Neural progenitor cell (in vitro differentiated cells): ENCODE measurements around the gene PRR33. TPM values are rescaled to one million over a fixed set of nuclear protein-coding genes. Genes with fewer than 3 reads are reported as not detected.
"Not testable (repeated sequence)": the region's sequence is repeated elsewhere in the genome, so short reads cannot be mapped to it uniquely, and the experiment has no call there.

ENCODE experiments used
- DNase-seq: peaks from one replicate; pipeline ENCODE4 v3.0.0-alpha.2; 2016; ENCODE audit warnings: low spot score
- H2AFZ ChIP-seq: fragments of 200-600 bp; sonication (generic); replicated peaks from 2 replicates; pipeline ENCODE4 v1.6.1; 2016; ENCODE audit warnings: antibody characterized with exemption
- H3F3A ChIP-seq: fragments of 200-600 bp; sonication (generic); 2 replicates; pipeline ENCODE4 v1.6.1; 2016; ENCODE audit warnings: antibody characterized with exemption, low read depth
- H3K27ac ChIP-seq: fragments of 200-600 bp; sonication (generic); 2 replicates; pipeline ENCODE4 v1.5.1; 2016; ENCODE audit warnings: mild to moderate bottlenecking
- H3K27me3 ChIP-seq: fragments of 200-600 bp; sonication (generic); 2 replicates; pipeline ENCODE4 v1.6.1; 2016; ENCODE audit warnings: mild to moderate bottlenecking, moderate library complexity
- H3K36me3 ChIP-seq: fragments of 200-600 bp; sonication (generic); 2 replicates; pipeline ENCODE4 v1.5.1; 2016
- H3K4me1 ChIP-seq: fragments of 200-600 bp; sonication (generic); 2 replicates; pipeline ENCODE4 v1.6.1; 2016; ENCODE audit warnings: mixed run types
- H3K4me2 ChIP-seq: fragments of 200-600 bp; sonication (generic); 2 replicates; pipeline ENCODE4 v1.6.1; 2016
- H3K4me3 ChIP-seq: fragments of 200-600 bp; sonication (generic); 2 replicates; pipeline ENCODE4 v1.5.1; 2016
- H3K79me2 ChIP-seq: fragments of 200-600 bp; sonication (generic); 2 replicates; pipeline ENCODE4 v1.6.1; 2016; ENCODE audit warnings: low read depth
- H3K9ac ChIP-seq: fragments of 200-600 bp; sonication (generic); 2 replicates; pipeline ENCODE4 v1.6.1; 2016
- H3K9me3 ChIP-seq: fragments of 200-600 bp; sonication (generic); 2 replicates; pipeline ENCODE4 v1.5.1; 2016; ENCODE audit warnings: low read depth
- H4K20me1 ChIP-seq: fragments of 200-600 bp; sonication (generic); 2 replicates; pipeline ENCODE4 v1.6.1; 2016; ENCODE audit warnings: low read depth
- H3K27ac Mint-ChIP-seq: 3 replicates; pipeline ENCODE4 v1.8.0; 2021; ENCODE audit warnings: mixed read lengths
- H3K27me3 Mint-ChIP-seq: 2 replicates; pipeline ENCODE4 v1.8.0; 2022; ENCODE audit warnings: low read depth, mild to moderate bottlenecking, inconsistent platforms, moderate library complexity, mixed read lengths; ENCODE audit not compliant: insufficient read depth
- H3K36me3 Mint-ChIP-seq: 3 replicates; pipeline ENCODE4 v1.8.0; 2021; ENCODE audit warnings: mixed read lengths
- H3K4me1 Mint-ChIP-seq: 3 replicates; pipeline ENCODE4 v1.8.0; 2021; ENCODE audit warnings: mixed read lengths
- H3K4me3 Mint-ChIP-seq: 3 replicates; pipeline ENCODE4 v1.8.0; 2021; ENCODE audit warnings: mild to moderate bottlenecking, moderate library complexity, mixed read lengths
- H3K9me3 Mint-ChIP-seq: 3 replicates; pipeline ENCODE4 v1.8.0; 2020; ENCODE audit warnings: mixed read lengths
- EZH2 ChIP-seq: fragments of 200-600 bp; sonication (generic); IDR thresholded peaks from 2 replicates; pipeline ENCODE4 v1.6.1; 2017; ENCODE audit warnings: antibody characterized with exemption, mild to moderate bottlenecking, moderate library complexity
- EZH2phosphoT487 ChIP-seq: fragments of 200-600 bp; sonication (generic); IDR thresholded peaks from 2 replicates; pipeline ENCODE4 v1.6.1; 2017; ENCODE audit warnings: antibody characterized with exemption
- total RNA-seq: library from RNA; depleted of rRNA; stranded (reverse); fragments of >200 nt; gene quantifications from 2 replicates; pipeline ENCODE4 v1.2.3, GENCODE V29; 2015; ENCODE audit warnings: low replicate concordance
- TF ChIP-seq, protein P1 (sequence below): fragments of 200-600 bp; sonication (generic); IDR thresholded peaks from 2 replicates; pipeline ENCODE4 v1.5.1; 2017; ENCODE audit warnings: antibody characterized with exemption, mild to moderate bottlenecking

The PRR33 gene
- total RNA-seq, 1 donor from 2014 or later = not detected

DNA sequence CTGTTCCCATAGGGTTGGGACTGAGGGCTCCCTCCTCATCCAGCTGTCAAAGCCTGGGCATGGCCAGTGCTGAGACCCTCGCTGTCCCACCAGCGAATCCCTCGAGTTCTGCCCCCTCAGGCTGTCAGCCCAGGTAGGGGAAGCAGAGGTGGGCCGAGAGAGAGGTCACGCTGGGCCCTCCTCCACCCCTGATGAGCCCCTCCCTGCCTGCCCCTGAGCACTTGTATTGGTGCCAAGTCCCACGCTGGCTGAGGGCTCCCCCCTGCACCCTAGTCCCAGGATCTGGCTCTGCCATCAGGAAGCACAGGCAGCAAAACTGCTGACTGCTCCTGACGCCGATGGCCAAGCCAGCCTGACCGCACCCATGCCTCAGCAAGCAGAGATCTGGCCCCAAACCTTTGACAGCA is 3.3 kb downstream of the PRR33 start:
- Mint-ChIP-seq H3K4me3 (no peak overlapping the region), H3K4me1 (no peaks in the 10 kb centered on the region), H3K9me3 (no peaks in the 10 kb centered on the region), H3K27me3 (peaks cover 5% of the 10 kb centered on the region), H3K27ac (peak overlapping the region; percentile 51), H3K36me3 (no peaks in the 10 kb centered on the region)
- no peak overlapping the region for H3K27ac ChIP-seq
- TF ChIP-seq EZH2phosphoT487 = no peak
- no peak for TF ChIP-seq EZH2
- TF ChIP-seq, protein P1, sequence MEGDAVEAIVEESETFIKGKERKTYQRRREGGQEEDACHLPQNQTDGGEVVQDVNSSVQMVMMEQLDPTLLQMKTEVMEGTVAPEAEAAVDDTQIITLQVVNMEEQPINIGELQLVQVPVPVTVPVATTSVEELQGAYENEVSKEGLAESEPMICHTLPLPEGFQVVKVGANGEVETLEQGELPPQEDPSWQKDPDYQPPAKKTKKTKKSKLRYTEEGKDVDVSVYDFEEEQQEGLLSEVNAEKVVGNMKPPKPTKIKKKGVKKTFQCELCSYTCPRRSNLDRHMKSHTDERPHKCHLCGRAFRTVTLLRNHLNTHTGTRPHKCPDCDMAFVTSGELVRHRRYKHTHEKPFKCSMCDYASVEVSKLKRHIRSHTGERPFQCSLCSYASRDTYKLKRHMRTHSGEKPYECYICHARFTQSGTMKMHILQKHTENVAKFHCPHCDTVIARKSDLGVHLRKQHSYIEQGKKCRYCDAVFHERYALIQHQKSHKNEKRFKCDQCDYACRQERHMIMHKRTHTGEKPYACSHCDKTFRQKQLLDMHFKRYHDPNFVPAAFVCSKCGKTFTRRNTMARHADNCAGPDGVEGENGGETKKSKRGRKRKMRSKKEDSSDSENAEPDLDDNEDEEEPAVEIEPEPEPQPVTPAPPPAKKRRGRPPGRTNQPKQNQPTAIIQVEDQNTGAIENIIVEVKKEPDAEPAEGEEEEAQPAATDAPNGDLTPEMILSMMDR = no peak
- no peaks in the 10 kb centered on the region for H3K79me2 ChIP-seq
- H3K4me1 ChIP-seq = no peaks in the 10 kb centered on the region
- H2AFZ ChIP-seq = no peak overlapping the region
- no peak overlapping the region for H3K4me2 ChIP-seq
- no peak overlapping the region for H3K9ac ChIP-seq
- H3F3A ChIP-seq = no peaks in the 10 kb centered on the region
- H3K36me3 ChIP-seq = no peaks in the 10 kb centered on the region
- no peaks in the 10 kb centered on the region for H3K9me3 ChIP-seq
- no peak overlapping the region for H3K4me3 ChIP-seq
- DNase-seq = no peak
- H4K20me1 ChIP-seq = no peaks in the 10 kb centered on the region
- H3K27me3 ChIP-seq = peaks cover 7% of the 10 kb centered on the region

DNA sequence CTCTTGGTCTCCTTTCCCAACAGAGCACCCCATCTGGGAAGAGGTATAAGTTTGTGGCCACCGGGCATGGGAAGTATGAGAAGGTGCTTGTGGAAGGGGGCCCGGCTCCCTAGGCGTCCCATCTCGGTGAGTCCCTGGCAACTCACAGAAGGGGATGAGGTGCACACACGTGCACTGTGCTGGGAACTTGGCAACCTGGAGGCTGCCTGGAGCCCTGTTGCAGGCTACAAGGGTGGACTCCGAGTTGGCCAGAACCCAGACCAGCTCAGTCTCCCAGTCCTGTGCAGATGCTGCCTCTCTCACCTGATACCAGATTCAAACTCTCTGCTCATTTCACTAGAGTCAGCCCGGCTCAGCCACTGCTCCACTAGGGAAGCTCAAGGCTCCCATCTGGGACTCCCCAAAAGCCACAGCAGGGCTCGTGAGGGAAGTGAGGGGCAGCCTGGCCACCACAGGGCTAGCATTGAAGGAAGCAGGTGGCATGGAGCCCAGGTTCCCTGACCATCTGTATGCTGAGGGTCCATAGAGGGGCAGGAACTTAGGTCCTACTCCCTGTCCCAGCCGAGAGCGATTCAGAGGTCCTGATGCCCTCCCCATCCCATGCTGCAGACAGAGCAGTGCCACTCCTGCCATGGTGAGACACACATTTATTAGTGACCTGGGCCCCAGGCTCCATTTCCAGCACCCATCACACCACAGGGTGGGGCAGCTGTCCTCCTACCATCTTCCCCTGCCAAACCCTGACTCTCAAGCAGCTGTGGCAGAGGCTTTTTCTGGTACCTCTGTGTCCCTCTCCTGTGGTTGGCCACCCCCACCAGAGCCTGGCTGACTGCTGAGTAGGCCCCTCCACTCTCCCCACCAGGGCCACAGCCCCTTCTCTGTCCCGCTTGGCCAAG is 4.0 kb downstream of the PRR33 start:
- Histone ChIP-seq H3K79me2 (no peaks in the 10 kb centered on the region), H3K9ac (no peak overlapping the region), H3K4me2 (no peak overlapping the region), H2AFZ (no peak overlapping the region), H3K27me3 (peaks cover 7% of the 10 kb centered on the region), H3K4me1 (peaks cover 4% of the 10 kb centered on the region), H4K20me1 (no peaks in the 10 kb centered on the region), H3K27ac (no peak overlapping the region), H3K9me3 (no peaks in the 10 kb centered on the region), H3K4me3 (no peak overlapping the region), H3F3A (no peaks in the 10 kb centered on the region), H3K36me3 (no peaks in the 10 kb centered on the region)
- no peak for DNase-seq
- TF ChIP-seq, protein P1 = no peak
- TF ChIP-seq EZH2phosphoT487 (no peak), EZH2 (no peak)
- Mint-ChIP-seq H3K27me3 (peaks cover 4% of the 10 kb centered on the region), H3K9me3 (no peaks in the 10 kb centered on the region), H3K4me3 (no peak overlapping the region), H3K27ac (no peak overlapping the region), H3K4me1 (no peaks in the 10 kb centered on the region), H3K36me3 (no peaks in the 10 kb centered on the region)

DNA sequence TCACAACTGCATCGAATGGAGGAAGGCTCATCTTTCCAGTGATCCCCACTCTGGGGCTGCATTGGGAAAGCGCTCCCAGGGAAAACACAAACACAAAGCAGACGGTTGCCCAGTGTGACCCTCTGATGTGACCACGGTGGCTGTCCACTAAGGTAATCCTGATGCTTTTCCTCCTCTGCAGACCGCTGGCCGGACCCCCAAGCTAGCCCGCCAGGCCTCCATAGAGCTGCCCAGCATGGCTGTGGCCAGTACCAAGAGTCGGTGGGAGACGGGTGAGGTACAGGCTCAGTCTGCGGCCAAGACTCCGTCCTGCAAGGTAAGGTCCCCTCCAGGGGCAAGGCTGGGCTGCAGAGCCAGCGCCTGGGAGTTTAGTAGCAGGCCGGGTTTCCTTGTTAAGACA is 5.1 kb downstream of the PRR33 start:
- H3F3A ChIP-seq, H3K27me3 Mint-ChIP-seq, H3K9me3 ChIP-seq, H4K20me1 ChIP-seq, H3K9ac ChIP-seq, H3K36me3 Mint-ChIP-seq, H2AFZ ChIP-seq, H3K4me1 ChIP-seq, H3K4me3 ChIP-seq, H3K36me3 ChIP-seq, H3K79me2 ChIP-seq, DNase-seq, H3K4me2 ChIP-seq, H3K4me3 Mint-ChIP-seq, H3K27ac Mint-ChIP-seq, H3K4me1 Mint-ChIP-seq, H3K27ac ChIP-seq, H3K9me3 Mint-ChIP-seq, H3K27me3 ChIP-seq: not testable (repeated sequence)

DNA sequence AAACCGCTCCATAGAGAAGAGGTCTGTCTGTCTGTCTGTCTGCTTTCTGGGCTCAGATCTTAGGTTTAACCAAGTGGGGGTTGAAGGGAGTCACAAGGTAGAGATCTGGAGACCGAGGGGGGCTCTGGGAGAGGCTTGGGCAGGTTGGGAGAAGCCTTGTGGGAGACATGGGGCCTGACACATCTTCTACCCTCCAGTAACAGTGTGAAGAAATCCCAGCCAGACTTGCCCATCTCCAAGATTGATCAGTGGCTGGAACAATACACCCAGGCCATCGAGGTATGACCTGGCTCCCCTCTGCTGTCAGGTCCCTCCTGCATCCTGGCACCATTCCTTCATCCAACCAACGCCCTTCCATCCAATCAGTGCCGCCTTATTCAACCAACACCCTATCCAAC is 7.4 kb downstream of the PRR33 start:
- Mint-ChIP-seq H3K4me1 (peaks cover 5% of the 10 kb centered on the region), H3K9me3 (no peaks in the 10 kb centered on the region), H3K4me3 (no peak overlapping the region), H3K27ac (no peak overlapping the region), H3K36me3 (no peaks in the 10 kb centered on the region), H3K27me3 (peaks cover 4% of the 10 kb centered on the region)
- Histone ChIP-seq H3K9ac (no peak overlapping the region), H3K36me3 (no peaks in the 10 kb centered on the region), H3K79me2 (no peaks in the 10 kb centered on the region), H3K9me3 (no peaks in the 10 kb centered on the region), H3K4me2 (no peak overlapping the region), H4K20me1 (no peaks in the 10 kb centered on the region), H3K4me1 (peaks cover 6% of the 10 kb centered on the region), H3F3A (no peaks in the 10 kb centered on the region), H3K27me3 (peaks cover 7% of the 10 kb centered on the region), H2AFZ (no peak overlapping the region), H3K4me3 (no peak overlapping the region), H3K27ac (no peak overlapping the region)
- no peak for TF ChIP-seq EZH2phosphoT487
- TF ChIP-seq, protein P1 = no peak
- TF ChIP-seq EZH2 = no peak
- no peak for DNase-seq
